GM18858 (cell line): ENCODE measurements around the gene FBXO33.

Experiments used
- ATAC-seq: cut with Tn5 transposase; IDR thresholded peaks from one replicate; pipeline ENCODE4 v1.9.1; 2021; ENCODE audit not compliant: unreplicated experiment

Gene FBXO33

DNA sequence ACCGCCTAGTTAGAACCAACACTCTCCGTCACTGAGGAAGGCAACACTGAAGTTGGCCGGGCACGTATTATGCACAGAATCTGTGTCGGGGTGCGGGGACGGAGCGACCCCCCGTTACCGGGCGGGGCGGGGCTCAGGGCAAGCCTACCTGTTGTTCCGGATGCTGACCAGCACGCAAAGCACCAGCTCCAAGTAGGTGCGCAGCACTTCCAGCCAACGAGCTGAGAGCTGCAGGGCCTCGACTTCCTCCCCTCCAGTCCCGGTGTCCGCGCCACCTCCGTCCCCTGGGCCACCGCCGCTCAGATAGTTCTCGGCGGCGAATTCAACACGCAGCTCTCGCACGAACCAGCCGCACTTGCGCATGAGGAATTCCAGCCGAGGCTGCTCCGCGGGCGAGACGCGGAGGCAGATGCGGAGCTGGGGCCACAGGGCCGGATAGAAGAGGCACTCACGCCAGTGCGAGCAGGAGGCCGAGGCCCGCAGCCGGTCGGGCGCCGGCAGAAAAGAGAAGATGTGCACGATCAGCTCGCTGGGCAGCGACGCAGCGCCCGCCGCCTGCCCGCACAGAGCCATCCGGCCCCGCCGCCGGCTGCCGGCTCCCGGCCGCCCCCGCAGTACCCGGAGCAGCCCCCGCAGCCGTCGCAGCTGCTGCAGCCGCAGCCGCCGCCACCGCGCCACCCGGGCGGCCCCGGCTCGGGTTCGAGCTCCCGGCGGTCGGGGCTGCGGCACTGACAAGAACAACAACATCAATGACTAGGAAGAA is 636 bp downstream of the FBXO33 start:
- ATAC-seq = peak; percentile 7

DNA sequence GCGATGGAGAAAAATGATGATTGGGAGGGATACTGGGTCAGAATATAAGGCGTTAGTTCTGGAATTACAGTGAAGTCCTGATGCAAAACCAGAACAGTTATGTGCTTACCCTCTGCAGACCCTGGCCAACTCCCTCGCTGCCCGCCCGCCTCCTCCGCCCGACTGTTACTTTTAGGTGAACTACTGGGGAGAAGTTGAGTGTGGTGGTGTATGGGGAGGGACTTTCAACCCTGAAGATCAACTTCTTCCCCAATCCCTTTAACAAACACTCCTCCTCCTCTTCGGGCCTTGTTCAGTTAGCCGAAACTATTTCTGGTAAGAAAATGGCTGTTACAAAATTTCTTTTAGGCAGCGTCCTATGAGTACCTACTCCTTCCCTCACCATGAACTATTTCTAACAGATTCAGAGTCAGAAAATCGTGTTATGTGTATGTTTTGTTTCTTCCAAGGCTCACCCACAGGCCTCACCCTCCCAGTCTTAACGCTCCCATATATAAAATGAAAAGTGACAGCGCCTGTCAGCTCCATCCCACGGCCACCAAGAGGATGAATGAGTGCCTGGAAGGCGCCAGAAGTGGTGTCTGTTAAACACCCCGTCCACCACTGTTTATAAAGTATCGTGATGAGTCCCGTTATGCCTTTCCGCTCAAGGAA is 1.3 kb downstream of the FBXO33 start:
- no peak for ATAC-seq

DNA sequence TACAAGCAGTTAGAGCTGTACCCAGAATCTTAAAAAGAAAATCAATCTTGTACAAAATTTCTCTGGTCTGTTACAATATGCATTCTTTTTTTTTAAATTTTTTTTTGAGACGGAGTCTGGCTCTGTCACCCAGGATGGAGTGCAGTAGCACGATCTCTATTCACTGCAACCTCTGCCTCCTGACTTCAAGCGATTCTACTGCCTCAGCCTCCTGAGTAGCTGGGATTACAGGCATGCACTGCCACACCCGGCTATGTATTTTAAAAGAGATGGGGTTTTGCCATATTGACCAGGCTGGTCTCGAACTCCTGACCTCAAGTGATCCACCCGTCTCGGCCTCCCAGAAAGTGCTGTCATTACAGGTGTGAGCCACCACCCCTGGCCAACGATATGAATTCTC is 4.1 kb downstream of the FBXO33 start:
- no peak for ATAC-seq

DNA sequence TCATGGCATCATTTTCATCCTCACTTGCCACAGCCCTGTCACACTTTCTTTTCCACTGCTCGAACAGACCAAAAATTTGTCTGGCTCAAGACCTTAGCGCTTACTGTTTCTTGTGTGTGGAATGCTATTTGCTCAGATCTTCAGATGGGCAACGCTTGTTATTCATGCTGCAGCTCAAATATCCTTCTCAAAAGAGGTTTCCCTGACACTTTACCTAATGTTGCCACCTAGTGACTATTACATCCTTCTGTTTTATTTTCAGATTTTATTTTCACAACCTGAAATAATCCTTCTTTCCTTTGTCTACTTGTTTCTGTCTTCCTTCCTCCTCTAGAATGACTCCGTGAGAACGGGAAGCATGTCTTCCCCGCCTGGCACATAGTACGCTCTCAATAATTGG is 5.6 kb downstream of the FBXO33 start:
- no peak for ATAC-seq

DNA sequence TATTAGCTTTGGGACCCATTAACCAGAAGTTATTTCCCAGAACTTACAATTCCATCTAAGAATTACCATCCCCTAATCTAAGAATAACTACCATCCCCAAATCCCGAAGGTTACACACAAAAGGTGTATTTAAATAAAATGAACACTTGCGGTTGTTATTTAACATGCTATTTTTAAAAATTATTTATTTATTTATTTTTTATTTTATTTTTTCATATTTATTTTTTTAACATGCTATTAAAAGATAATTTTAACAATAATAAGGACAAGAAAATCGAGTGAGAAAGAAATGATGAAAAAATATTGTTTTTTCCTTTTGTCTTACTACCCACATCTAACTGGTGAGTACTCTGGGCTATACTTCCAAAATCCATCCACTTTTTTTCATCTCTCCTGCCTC is 6.3 kb downstream of the FBXO33 start:
- ATAC-seq = no peak

GRCh38 chr14:39423793-39424192 is 8.4 kb downstream of the FBXO33 start:
- ATAC-seq = no peak

DNA sequence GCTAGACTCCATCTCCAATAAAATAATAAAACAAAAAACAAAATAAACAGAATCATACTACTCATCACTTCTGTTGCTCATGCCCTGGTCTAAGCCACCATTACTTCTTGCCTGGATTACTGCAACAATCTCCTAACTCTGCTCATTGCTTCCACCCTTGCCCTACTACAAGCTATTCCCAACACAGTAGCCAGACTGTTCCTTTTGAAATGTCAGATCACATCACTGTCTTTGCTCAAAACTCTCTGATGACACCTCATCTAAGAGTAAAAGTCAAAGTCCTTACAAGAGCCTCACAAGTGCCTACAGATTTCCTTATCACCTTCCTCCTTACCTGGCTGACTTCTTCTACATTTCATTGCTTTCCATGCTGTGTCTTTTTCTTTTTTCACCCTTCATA is 10.0 kb downstream of the FBXO33 start:
- no peak for ATAC-seq

DNA sequence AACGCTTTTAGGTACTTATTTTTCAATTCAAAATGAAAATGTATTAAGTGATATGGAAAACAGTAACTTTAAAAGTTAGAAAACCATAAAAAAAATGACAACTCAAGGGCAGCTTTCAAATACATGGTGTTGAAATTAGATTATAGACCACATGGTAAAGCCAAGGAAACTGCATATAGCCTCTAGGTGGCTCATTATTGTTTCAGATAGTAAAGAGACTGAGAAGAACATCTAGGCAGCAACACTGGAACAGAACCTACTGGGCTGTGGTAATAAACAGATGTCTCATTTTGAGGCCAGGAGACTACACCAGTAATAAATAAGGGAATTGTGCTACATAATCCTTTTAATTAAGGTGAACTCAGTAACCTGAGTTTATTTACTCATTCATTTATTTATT is 13.0 kb downstream of the FBXO33 start:
- ATAC-seq = no peak

DNA sequence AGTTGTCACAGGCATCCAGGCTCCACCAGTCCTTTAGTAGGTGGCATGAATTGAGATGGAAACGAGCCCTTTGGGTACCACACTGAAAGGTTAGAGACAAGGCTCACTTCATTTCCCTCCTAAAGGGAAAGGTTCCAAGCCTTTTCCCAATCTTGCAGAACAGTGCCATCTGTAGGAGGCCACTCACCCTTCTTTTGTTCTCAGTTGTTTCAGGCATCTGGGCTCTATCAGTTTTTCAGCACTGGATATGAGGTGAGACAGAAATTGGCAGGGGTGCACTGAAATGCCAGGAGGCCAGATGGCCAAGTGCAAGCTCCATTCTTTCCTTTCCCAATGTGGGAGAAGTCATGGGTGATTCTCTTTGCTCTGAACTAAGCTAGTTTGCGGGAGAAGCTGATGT is 15.2 kb downstream of the FBXO33 start:
- no peak for ATAC-seq

- ATAC-seq = no peak
These were observed 16.2 kb downstream of the FBXO33 start for GRCh38 chr14:39416072-39416471.

- ATAC-seq = no peak
These were observed 25.7 kb downstream of the FBXO33 start for GRCh38 chr14:39406560-39406959.

GRCh38 chr14:39398382-39398781 is 33.9 kb downstream of the FBXO33 start:
- no peak for ATAC-seq

DNA sequence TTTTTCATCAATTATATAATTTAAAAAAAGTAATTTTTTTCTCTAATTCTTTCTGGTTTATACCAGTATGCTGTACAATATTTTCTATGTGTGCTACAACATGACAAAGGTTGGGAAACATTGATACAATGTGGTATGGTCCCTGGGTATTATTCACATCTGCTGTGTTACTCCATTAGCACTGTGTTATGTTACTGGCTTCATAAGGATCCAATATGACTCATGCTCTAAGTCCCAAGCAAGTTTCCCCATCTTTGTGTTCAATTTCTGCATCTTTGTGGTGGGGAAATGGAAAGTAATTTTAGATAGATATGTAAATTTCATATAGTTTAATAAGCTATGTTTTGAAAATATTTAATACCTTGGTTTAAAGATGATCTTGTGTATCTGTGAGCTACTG is 35.8 kb downstream of the FBXO33 start:
- ATAC-seq = no peak

GRCh38 chr14:39395555-39396254 is 36.5 kb downstream of the FBXO33 start:
- no peak for ATAC-seq

- ATAC-seq = no peak
These were observed 38.9 kb downstream of the FBXO33 start for GRCh38 chr14:39393289-39393688.

DNA sequence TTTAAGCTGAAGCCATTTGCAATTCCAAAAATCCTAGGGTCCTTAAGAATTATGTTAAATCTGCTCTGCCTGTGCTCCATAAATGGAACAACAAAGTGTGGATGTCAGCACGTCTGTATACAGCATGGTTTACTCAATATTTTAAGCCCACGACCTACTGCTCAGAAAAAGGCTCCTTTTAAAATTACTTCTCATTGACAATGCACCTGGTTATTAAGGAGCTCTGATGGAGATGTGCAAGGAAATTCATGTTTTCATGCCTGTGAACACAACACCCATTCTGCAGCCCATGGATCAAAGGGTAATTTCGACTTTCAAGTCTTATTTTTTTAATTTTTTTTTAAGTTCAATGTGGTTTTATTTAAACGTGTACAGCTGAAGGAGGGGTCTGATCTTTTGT is 48.1 kb downstream of the FBXO33 start:
- no peak for ATAC-seq

GRCh38 chr14:39383741-39384140 is 48.5 kb downstream of the FBXO33 start:
- no peak for ATAC-seq

DNA sequence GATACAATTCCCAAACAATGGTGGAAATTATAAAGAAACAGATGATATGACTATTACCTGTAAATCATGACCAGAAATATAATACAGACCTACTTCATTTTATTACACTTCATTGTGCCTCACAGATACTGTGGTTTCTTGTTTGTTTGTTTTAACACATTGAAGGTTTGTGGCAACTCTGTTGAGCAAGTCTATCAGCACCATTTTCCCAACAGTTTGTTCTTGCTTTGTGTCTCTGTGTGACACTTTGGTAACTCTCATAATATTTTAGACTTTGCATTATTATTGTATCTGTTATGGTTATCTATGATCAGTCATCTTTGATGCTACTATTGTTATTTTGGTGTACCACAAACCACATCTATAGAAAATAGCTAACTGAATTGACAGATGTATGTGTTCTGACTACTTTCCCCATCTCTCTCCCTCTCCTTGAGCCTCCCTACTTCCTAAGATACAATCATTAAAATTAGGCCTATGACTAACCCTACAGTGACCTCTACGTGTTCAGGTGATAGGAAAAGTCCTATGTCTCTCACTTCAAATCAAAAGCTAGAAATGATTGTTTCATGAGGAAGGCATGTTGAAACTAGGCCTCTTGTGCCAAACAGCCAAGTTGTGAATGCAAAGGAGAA is 49.1 kb downstream of the FBXO33 start:
- ATAC-seq = peak; percentile 70

- ATAC-seq = no peak
These were observed 49.8 kb downstream of the FBXO33 start for GRCh38 chr14:39382463-39382862.

DNA sequence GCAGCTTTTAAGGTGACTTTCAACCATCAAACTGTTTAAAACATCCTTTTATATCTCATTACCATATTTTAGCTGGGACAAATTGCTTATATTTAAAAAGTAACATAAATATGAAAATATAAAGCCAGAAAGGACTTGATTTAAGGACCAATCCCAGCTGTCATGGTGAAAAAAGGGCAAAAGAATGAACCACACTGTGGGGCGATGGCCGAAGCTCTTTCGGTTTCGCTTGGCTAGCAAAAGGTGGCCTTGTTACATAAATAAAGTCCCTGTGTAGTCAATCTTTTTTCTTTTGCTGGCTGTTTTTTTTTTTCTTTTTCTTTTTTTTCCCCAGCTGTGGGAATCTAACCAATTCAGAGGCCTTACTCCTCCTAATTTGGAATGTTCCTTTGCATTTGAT is 50.9 kb downstream of the FBXO33 start:
- no peak for ATAC-seq

DNA sequence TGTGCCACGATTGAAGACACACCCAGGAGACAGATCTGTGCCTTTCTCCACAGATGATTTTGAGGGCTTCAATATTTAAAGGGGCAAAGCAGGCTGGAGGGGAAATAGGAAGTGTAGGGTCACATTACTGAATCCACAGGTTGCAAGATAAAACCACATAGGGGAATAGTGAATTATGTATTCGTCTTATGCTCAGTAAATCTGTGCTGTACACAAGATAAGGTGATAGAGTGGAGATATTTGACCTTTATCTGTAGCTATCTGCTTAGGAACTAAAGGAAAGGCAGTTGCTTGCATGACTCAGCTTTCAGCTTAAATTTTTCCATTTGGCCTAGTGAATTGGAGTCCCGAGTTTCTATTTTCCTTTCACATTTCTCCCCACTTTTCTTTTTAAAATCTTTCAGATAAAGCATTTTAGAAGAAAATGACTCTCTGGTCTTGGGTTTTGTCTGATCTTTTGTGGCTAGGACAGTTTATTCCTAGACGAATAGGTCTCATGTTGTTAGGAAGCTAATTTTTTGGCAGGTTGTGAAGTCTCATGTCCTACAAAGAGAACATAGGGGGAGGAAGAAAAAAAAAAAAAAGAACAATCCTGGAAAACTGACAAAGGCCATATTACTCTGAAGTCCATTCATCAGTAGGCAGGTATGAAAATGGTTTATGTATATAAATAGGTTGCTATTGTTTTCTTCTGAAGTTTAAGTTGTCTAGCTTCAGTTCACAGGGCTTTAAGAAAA is 55.4 kb downstream of the FBXO33 start:
- no peak for ATAC-seq
